ENCODE results near the gene GSTM4.

Gene GSTM4

GRCh38 chr1:109655615-109656519, at the start of gene GSTM4:
Gene GSTM4 (plus strand): TSS chr1:109656099. CDS start chr1:109656390, 291 bp downstream.
- DNase-seq = peak; percentile 65

- DNase-seq = no peak
Measured at GRCh38 chr1:109609881-109610280, 46.0 kb upstream of the GSTM4 start.

- no peak for DNase-seq
Measured at GRCh38 chr1:109610609-109611307, 45.1 kb upstream of the GSTM4 start.

- no peak for DNase-seq
Measured at GRCh38 chr1:109611308-109611990, 44.5 kb upstream of the GSTM4 start.

GRCh38 chr1:109613361-109614147, 42.3 kb upstream of the GSTM4 start:
- no peak for DNase-seq

GRCh38 chr1:109615879-109616278, 40.0 kb upstream of the GSTM4 start:
- DNase-seq = no peak

GRCh38 chr1:109616391-109616790, 39.5 kb upstream of the GSTM4 start:
- no peak for DNase-seq

- DNase-seq = no peak
Measured at GRCh38 chr1:109617291-109617801, 38.6 kb upstream of the GSTM4 start.

GRCh38 chr1:109618661-109619575, 37.0 kb upstream of the GSTM4 start:
- DNase-seq = no peak

- peak; percentile 78 for DNase-seq
Measured at GRCh38 chr1:109619576-109620400, 36.1 kb upstream of the GSTM4 start, which contains the start of the genes AMPD2 and GNAT2. Gene AMPD2 (plus strand): TSS chr1:109619837. CDS start chr1:109621176, 1,339 bp downstream. Gene GNAT2 (minus strand): TSS chr1:109619616. CDS start chr1:109612870, 6,746 bp downstream.

GRCh38 chr1:109620401-109620791, 35.5 kb upstream of the GSTM4 start:
- no peak for DNase-seq

GRCh38 chr1:109620841-109621286, 35.0 kb upstream of the GSTM4 start:
- peak; percentile 93 for DNase-seq

GRCh38 chr1:109621379-109622136, 34.3 kb upstream of the GSTM4 start:
- no peak for DNase-seq

- DNase-seq = no peak
Measured at GRCh38 chr1:109622137-109622892, 33.6 kb upstream of the GSTM4 start.

- no peak for DNase-seq
Measured at GRCh38 chr1:109622895-109623294, 33.0 kb upstream of the GSTM4 start.

GRCh38 chr1:109623601-109624161, 32.2 kb upstream of the GSTM4 start:
- DNase-seq = no peak

GRCh38 chr1:109624201-109625010, 31.5 kb upstream of the GSTM4 start:
- no peak for DNase-seq

All from activated CD4-positive, CD25-positive, alpha-beta regulatory T cell treated with anti-CD3 and anti-CD28 coated beads, Interleukin-2, amount 50 U/mL, for 72 hours (primary cell).